CD4-positive, alpha-beta T cell treated with Interleukin-1 beta for 1 hour (primary cell): ENCODE data around the gene MRM1.
"Not testable (repeated sequence)": the region's sequence is repeated elsewhere in the genome, so short reads cannot be mapped to it uniquely, and the experiment has no call there.

Source experiments
- DNase-seq, 2 donors: peaks; one replicate each; pipeline ENCODE4 v3.0.0-alpha.2; 2020 to 2022

Gene MRM1

DNA sequence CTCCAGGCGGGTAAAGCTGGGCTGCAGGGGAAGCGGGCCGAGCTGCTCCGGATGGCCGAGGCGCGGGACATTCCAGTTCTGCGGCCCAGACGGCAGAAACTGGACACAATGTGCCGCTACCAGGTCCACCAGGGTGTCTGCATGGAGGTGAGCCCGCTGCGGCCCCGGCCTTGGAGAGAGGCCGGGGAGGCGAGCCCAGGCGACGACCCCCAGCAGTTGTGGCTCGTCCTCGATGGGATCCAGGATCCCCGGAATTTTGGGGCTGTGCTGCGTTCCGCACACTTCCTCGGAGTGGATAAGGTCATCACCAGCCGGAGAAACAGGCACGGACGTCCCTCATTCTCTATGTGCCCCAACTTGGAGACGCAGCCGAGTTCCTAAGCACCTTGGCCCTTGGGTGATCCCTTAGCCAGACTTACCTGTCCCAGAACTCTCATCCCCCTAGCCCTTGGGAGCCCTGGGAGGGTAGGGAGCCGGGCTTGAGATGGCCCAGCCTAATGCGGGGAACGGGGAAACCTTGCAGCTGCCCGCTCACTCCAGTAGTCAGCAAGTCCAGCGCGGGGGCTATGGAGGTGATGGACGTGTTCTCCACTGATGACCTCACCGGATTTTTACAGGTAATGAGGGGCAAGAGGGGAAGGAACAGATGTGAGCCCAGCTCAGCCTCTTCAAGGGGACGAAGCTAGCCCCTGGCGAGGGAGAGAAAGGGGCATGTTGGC, 806 bp downstream of the MRM1 start:
- DNase-seq, result no peak

DNA sequence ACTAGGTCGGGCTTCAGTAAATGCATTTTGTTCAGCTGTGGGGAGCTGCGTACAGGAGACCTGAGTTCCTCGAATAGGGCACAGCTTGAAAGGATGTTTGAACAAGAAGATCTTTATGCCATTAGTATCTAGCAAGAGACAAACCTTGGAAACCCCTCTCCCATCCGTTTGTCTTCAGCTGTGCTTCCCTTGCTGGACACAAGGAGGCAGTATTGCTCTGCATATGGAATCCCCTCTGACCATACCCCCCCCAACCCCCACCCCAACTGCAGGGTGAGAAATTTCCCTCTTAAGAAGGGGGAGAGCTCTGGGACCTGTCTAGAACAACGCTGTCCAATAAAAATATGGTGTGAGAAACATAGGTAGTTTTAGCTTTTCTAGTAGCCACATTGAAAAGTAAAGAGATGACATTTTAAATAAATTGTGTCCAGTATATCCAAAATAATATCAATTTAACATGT, 1.6 kb downstream of the MRM1 start:
- DNase-seq, result peak; percentile 74 to 81

DNA sequence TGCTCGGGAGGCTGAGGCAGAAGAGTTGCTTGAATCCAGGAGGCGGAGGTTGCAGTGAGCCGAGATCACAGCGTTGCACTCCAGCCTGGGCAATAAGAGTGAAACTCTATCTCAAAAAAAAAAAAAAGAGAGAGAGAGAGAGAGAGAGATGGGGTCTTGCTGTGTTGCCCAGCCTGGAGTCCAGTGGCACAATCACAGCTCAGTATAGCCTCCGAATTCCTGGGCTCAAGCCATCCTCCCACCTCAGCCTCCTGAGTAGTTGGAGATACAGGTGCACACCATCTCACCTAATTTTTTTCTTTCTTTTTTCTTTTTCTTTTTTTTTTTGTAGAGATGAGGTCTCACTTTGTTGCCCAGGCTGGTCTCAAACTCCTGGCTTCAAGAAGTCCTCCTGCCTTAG, 3.6 kb downstream of the MRM1 start:
- not testable (repeated sequence) for DNase-seq

DNA sequence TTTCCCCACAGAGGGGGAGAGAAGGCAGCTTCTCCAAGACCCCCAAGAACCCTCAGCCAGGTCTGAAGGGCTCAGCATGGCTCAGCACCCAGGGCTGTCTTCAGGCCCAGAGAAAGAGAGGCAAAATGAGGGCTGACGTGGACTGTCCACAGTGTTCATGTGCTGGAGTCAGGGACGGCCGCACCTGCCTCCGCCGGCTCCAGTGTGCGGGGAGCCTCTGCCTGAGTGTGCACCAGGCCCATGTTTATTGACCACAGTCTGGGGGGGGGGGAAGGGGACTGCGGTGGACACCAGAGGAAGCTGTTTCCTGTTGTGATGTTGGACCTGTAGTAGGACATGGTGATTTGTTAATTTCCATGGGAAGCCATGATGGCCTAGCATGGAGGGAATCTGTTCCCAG, 6.9 kb downstream of the MRM1 start:
- no peak for DNase-seq

DNA sequence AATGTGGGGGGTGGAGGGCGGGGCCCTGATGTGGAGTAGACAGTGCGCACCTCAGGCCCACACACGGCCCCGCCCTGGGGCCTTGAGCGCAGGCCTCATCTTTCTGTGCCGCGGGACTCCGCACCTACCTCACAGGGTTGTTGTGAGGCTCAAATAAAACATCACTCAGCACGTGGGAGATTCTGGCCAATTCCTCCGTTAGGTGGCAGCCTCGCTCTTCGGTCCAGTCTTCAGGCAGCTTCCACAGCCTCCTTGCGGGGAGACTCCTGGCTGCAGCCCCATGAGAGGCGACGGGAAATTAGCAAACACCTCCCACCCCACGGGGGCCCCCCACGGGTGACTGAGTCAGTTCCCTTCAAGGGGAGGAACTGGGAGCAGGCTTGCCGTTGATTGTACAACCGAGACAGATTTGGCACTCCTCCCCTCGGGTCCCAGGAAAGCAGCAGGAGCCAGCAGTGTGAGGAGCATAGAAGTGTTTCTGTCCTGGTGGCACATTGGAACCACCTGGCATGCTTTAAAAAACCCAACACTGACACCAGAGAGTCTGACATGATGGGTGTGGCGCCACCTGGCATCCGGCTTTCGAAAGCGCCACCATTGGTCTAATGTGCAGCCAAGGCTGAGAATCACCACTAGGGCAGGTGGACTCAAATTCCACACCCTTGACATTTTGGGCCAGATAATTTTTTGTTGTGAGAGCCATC, 7.6 kb downstream of the MRM1 start:
- peak in 1 of 2 donors; percentile 27 for DNase-seq

DNA sequence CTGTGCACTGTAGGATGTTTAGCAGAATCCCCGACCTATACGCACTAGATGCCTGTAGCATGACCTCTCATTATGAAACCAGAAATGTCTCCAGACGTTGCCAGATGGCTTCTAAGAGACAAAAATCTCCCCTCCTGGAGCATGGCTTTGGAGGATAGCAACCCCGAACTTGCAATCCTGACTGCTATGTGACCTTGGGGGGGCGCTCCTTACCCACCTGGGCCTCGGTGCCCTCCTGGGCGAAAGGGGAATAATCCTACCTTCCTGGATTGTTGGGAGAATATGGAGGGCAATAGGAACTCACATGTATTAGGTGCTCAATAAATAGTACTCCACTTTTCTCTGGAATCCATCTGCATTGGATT, 8.1 kb downstream of the MRM1 start:
- no peak for DNase-seq

DNA sequence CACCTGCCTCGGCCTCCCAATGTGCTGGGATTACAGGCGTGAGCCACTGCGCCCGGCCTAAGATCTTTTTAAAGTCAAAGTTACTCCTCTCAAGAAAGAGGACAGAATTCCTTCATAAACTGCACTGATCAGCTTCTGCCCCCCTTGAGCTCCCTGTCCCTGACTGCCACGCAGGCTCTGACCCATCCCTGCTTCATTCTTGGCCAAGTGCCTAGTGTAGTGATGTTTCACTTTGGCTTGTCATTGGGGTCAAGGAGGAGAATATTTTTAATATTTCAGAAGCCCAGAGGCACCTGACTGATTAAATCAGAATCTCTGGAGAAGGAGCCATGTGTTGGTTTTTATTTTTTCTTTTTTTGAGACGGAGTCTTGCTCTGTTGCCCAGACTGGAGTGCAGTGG, 9.1 kb downstream of the MRM1 start:
- no peak for DNase-seq

DNA sequence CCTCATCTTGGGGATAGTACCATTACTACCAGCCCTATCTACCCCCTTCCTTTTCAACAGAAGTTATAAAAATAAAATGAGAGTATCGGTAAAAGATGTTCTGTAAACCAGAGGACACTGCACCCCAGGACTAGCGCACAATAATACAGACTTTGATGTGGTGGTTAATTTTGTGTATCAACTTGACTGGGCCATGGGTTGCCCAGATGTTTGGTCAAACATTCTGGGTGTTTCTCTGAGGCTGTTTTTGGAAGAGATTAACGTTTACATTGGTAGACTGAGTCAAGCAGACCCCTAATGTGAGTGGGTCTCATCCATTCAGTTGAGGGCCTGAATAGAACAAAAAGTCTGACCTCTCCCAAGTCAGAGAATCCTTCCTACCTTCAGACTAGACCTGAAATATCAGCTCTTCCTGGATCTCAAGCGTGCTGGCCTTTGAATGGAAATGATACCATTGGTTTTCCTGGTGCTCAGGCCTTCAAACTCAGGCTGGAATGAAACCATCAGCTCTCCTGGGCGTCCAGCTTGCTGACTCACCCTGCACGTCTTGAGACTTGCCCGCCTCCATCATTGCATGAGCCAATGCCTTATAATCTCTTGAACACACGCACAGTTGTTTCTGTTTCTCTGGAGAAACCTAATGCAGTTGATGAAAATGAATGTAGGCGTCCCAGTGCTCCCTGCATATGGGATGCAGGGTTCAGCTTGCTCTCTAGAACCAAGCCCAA, 10.1 kb downstream of the MRM1 start:
- DNase-seq, result no peak

DNA sequence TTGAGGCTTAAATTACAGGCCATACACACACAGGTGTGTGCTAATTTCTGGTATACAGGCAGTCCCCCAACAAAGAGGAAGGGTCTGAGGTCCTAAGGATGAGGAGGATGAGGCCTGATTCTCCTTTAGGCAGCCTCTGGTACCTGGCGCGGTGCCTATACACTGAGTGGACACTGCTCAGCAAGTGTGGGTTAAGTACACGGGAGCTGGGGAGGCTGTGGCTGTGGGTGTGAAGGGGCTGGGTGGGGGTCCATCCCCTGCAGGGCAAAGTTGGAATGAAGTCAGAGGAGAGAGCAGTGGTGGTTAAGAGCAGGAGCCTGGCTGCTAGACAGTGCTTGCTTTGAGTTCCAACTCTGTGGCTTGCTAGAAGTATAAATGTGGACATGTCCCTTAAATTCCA, 10.9 kb downstream of the MRM1 start:
- no peak for DNase-seq

DNA sequence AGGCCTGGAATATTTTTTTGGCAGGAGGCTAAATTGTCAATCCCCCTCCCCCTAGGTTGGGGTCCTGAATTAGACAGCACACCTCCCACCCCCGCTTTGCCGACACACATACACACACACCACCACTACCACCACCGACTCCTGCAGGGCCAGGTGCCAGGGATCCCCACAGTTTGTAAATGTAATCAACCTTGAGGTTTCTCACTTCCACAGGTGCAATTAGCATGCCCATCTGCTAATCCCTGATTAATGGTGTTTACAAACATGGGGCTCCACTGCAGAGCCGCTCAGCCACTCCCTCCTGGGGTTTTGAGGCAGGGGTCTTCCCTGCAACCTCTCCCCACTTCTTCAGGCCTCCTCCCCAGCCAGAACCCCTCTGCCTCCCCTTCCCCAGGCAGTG, 11.8 kb downstream of the MRM1 start:
- no peak for DNase-seq

DNA sequence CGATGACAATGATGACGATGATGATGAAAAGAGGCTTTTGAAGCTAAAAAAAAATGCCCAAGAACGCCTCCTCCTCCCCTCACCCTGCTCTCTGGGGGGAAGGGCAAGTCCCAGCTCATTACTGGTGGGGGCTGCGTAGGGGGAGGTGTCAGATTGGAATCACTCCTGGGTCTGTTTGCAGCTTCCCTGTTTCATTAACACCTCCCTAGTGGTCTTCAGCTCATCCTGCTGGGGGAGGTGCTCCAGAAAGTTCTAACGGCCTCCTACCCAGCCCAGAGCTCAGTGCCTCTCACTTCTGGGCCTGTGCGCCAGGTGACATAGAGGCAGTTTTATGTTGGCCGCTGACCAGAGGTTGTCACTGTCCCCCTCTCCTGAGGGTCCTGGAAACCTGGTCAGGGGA, 12.7 kb downstream of the MRM1 start:
- no peak for DNase-seq

DNA sequence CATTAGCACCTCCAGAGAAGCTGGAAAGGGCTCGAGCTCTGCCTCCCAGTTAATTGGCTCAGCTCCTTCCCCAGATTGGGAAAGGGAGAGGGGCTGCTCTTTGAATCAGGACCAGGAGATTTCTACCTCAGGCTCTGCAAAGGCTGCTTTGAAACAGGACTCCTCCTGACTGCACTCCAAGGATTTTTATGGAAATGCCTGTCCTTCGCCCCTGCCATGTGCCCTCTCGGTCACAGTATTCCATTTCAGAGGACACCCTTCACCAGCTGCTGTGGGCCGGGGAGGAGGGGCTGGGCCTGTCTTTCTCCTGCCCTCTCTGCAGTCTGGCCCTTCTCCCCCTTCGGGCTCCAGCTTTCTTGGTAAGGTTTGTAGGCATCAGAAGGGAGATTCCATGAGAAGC, 13.6 kb downstream of the MRM1 start:
- DNase-seq, result no peak

DNA sequence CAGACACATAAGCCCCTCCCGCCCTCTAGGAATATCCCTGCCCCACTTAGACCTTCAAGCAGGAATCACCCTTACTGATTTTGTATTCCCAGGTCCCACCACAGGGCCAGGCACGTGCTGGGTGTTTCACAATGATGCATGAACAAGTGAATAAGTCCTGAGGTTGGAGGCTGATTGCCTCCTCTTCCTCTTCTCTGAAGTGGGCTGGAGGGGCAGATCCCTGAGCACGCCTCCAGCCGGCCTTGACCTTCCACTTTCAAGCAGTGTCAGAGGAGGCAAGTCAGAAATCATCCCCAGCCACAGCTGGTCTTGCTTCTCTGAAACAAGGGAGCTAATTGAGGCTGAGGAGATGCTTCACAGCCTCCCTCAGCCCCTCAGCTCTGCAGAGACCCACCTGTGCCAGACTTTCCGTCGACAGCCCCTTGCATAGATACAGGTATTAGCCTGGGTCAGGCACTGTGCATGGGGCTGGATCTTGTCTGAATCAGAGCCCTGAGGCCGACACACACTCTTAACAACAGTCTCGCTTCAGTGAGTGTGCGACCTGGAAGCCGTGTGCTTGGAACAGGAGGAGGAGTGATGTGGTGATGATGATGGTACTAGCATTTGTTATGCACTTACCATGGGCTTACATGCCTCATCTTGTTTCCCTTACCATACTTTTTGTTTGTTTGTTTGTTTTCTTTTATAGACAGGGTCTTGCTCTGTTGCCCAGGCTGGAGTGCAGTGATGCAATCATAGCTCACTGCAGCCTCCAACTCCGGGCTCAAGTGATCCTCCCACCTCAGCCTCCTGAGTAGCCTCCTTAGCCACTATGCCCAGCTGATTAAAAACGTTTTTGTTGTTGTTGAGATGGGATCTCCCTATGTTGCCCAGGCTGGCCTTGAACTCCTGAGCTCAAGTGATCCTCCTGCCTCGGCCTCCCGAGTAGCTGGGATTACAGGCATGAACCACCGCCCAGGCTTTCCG, 15.0 kb downstream of the MRM1 start:
- no peak for DNase-seq

DNA sequence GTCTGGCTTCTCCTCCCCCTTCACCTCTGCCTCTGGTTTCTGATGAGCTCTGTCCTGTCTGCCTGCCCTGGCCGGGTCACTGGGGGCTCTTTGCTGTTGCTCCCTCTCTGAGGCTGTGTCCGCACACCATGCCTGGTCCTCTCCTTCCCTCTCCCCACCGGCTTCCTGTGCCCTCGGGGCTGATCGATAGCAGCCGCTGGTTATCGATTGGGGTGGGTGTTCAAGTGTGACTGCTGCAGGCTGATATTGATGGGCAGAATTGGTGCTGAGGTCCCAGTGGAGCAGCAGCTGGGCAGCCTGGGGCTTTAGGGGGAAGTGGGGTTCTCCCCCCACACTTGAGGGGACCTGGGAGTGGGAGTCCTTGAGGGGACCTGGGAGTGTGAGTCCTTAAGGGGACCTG, 16.4 kb downstream of the MRM1 start:
- no peak for DNase-seq

DNA sequence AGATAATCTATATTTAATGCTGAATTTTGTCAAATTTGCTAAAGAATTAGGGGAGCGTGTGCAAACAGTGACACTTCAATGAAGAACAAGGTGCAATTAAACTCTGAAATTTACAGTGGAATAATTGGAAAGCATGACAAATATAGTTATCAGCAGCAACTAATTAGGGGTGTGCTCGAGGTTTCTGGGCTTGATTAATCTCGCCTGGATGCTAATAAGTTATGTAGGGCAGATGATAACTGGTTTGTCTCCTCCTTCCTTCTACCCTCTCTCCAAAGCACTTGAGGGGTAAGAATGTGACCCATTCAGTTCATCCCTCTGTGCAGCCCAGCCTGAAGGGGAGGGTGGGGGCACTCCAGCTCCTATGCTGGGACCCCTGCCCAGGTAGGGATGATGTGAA, 21.9 kb downstream of the MRM1 start:
- DNase-seq, result no peak

DNA sequence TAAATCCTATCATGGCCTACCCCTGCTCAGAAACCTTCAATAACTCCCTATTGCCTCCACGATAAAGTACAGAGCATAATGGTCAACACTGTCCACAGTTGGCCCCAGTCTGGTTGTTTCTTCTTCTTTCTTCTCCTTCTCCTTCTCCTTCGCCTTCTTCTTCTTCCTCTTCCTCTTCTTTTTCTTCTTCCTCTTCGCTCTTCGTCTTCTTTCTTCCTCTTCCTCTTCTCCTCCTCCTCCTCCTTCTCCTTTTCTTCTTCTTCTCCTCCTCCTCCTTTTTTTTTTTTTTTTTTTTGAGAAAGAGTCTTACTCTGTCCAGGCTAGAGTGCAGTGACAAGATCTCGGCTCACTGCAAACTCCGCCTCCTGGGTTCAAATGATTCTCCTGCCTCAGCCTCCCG, 23.8 kb downstream of the MRM1 start:
- DNase-seq, result no peak

DNA sequence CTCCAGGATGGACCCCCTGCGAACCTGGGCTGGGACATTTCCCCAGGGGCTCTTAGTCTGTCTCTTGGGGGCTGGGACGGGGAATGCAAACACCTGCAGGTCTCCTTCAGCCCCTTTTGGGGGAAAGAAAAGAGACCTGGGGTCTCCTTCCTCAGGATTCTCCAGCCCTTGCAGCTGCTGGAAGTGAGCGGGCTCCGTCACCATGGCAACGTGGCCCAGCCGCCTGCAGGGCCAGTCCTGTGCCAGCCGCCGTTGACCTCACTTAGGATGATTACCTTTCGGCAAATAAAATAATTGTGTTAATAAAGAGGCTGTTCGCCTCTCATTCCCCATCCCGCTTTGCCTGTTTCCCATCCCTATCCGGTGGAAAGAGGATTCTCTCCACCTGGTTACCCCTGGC, 25.7 kb downstream of the MRM1 start:
- no peak for DNase-seq

DNA sequence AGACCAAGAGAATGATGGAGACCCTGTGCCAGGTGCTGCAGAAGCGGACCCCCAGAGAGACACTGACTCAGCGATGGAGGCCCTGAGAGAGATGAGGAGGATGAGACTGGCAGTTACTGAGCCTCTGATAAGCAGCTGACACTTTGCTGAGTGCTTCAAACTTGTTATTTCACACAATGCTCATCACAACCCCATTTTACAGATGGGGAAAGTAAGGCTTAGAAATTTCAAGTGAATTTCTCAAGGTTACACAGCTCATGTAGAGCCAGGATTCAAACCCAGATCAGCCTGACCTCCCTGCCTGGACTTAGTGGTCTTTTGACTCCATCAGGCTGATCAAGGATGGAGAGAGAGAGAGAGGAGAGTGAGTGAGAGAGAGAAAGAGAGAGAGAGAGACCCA, 27.2 kb downstream of the MRM1 start:
- no peak for DNase-seq

DNA sequence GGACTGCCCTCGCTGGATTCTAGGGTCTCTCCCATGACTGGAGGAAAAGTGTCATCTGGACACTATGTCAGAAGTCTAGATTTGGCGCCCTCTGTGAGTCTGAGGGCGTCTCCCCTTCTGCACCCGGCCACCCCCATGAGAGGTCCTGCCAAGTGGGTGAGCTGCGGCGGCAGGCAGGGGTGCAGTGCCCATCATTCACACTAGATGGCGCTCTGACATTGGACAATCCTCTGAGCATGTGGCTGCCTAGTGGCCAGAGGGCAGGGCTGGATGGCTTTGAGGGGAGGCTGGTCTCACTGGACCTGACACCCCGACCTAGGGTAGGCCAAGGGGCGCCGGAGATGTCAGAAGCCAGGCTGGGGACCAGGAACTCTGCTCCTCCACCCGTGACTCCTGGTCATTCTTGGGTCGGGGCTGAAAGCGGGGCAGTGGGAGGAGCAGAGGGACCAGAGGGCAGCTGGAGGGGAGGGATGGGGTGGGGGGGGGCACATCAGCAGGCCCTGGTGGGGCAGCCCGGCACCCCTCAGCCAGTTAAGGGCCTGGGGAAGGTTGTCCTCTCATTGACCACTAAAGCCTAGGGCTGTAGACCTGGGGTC, 28.0 kb downstream of the MRM1 start:
- peak; percentile 72 to 79 for DNase-seq

DNA sequence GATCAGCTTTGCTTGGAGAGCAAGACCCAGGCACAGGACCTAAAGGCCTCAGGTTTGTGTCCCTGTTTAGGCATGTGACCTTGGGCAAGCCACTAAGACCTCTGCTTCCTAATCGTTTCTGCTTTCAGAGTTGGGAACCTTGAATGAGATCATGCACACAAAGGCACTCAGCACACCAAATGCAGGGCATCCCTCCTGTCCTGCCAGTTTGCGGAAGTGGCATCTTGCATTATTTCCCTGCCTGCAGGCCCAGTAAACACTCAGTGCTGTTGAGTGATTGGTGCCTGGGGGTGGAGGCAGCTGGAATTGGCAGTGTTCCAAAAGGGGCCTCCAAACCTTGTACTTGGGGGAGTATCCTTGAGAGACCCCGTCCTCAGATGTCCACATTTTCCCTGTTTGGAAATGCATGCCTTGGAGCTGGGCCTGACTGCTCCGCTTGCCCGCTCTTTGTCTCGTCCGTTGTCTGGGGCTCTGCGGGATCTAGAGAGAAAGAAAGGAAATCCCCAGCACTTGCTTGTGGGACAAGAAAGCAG, 28.7 kb downstream of the MRM1 start:
- no peak for DNase-seq

DNA sequence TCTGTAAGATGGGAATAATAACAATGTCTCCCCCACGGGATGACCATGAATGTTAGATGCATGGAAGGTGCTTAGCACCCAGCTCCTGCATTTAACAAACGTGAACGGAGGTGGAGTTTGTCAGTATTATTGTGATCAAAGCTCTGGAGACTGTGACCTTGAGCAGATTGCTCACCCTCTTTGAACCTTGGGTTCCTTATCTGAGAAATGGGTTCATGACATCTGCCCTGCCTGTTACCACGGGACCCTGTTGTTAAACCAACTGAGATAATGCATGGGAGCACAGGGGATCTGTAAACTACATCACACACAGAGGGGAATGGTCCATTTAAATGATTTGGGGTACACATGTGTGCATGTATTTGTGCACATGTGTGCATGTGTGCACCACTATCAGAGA, 29.6 kb downstream of the MRM1 start:
- no peak for DNase-seq
